ENCODE data around the gene PTPN3.

Gene PTPN3

DNA sequence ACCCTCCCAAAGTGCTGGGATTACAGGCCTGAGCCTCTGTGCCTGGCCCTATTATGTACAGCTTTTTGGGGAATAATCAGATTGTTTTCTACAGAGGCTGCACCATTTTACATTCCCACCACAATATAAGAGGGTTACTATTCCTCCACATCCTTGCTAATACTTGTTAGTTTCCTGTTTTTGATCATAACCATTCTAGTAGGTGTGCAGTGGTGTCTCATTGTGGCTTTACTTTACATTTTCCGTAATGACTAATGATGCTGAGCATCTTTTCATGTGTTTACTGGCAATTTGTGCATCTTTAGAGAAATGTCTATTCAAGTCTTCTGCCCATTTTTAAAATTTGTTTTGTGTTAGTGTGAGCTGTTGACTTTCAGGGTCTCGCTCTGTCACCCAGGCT is 18.3 kb downstream of the PTPN3 start:
- in situ Hi-C loops (cut with MboI; ENCODE audit: low pct_unique_long_range_greater_than_20kb, low sequenced_read_pairs): no loop called here
- DNase-seq: no peak

DNA sequence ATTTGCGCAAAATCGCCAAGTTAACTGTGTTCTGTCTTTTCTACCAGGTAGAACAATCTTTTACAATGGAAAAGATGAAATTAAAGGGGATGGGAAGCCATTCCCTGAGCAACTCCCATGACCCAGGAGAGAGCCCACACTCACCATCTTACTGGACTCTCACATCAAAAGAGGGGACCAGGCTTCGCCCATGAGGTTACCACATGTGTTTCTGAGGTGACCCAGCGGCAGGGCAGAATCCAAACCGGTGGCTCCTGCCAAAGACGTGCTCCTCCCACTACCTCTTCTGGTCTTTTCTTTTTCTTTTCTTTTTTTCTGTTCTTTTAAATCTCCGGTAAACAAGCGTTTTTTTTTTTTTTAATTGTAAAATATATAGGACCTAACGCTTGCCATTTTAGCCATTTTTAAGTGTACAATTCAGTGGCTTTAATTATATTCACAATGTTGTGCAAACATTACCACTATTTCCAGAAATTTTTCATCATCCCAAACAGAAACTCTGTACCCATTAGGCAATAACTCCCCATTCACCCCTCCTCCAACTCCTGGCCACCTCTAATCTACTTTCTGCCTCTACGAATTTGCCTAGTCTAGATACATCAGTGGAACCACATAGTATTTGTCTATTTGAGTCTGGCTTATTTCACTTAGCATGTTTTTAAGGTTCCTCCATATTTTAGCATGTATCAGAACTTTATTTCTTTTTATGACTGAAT is 19.3 kb downstream of the PTPN3 start:
- in situ Hi-C loops (cut with MboI; ENCODE audit: low pct_unique_long_range_greater_than_20kb, low sequenced_read_pairs): no loop called here
- DNase-seq: no peak

DNA sequence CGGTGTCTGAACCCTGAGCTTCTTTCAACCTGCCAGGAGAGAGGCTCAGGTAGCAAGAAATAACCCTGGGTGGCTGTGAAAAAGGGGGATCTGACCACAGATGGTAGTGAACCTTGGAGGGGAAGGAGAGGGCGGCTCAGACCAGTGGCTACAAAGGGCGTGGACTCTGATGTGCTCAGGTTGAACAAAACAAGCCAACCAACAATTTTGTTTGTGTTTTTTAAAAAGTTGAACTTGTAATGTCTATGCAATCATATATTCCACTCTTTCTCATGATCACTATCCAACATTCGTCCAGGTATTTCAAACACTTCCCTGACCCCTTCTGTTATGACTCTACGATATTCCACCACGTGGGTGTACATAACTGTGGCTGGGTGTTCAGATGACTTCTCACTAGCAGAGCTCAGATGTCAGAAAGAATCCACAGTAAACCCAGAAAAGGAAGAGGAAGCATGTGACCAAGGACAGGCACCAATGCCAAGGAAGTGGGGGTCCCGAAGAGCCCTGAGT is 20.0 kb downstream of the PTPN3 start:
- in situ Hi-C loops (cut with MboI; ENCODE audit: low pct_unique_long_range_greater_than_20kb, low sequenced_read_pairs): no loop called here

DNA sequence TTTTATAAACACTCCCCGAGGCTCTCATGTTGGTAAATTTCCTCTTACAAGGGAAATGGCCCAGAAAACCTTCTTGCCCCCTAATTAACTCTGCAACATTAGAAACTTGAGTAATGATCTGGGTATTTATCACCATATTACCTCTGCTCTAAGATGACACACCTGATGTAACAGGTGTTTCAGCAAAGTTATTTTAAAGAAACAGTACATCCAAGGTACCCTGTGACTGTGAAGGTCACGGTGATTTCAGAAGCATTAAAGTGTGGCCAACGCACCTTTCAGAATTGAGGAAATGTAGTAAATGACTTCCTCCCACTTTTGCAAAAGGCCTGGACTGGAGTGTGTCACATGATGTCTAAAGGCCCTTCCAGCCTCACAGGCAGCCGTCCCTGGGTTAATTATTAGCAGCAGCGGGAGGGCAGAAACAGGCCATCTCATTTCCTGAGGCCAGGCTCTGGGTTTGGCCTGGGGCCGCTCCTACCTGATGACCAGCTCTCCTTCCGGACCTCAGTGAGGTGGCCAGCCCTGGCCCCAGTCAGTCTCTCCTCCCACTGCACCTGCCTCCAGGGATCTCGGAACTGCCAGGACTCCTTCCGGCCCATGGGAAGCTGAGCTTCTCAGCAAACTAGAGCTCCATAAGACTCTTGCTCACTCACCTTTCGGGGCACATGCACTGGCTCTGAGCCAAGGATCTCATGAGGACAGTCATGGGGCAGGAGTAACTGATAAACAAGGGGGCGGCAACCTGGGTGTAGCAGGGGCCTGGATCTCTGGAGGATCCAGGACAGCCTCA is 20.7 kb downstream of the PTPN3 start:
- DNase-seq: no peak
- in situ Hi-C loops (cut with MboI; ENCODE audit: low pct_unique_long_range_greater_than_20kb, low sequenced_read_pairs): no loop called here

More for the DNA sequence above, 20.0 kb downstream of the PTPN3 start:
- no peak for DNase-seq

DNA sequence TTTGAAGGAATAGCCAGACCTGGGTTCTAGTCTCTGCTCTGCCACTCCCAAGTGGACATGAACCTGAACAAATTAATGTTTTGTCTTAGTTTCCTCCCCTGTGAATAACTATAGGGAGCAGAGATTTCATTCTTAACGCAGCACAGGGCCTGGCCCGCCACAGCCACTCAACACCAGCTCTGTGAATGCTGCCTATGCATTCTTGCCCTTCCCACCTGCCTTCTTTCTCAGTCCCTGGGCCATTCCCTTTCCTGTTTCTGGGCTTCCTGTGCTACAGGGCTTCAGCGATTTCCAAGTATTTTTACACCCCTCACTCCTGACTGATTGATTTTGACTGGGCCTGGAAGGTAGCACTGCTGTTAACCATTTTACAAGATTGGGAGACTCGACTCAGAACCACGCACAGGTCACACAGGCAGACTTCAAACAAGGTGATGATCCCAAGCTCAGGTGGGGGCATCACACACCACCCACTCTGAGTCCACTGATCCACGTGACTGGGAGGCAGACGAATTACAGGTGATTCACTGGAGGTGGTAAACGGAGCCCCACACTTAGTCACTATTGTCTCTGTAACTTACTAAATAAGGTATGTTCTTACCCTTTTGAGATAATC is 21.4 kb downstream of the PTPN3 start:
- DNase-seq: no peak
- in situ Hi-C loops (cut with MboI; ENCODE audit: low pct_unique_long_range_greater_than_20kb, low sequenced_read_pairs): no loop called here

DNA sequence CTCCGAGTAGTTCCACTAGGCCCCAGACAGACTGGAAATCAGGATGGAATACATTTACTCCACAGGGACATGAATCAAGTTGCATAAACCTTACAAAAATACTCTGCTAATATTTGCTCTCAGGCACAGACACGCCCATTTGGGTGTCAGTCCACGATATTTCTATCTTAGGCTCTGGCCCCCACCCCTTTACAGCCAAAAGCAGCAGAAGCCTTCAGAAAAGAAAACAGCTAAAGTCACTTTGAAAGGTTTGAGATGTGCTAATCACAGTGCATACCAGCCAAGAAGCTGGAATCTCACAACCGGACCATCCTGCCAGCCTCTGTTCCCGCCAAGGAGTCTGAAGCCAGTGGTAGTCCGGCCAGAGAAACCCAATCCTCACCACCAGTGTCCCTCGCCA is 22.6 kb downstream of the PTPN3 start:
- no peak for DNase-seq
- in situ Hi-C loops (cut with MboI; ENCODE audit: low pct_unique_long_range_greater_than_20kb, low sequenced_read_pairs): no loop called here

DNA sequence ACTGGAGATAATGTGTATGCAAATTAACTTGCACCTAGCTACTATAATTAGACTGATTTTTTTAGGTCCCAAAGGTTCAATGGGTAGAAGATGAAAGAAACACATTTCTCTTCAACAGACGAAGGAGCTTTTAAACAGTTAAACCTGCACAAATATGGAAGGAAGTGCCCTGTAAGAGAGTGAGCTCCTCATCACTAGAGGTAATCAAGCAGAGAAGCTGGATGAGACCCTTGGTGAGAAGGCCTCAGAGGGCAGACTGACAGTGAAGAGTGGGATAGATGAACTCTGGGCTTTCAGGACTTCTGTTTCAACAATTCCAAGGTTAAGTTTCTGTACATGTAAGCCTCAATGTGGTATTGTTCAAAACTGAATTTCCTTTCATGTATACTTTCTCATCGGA is 23.2 kb downstream of the PTPN3 start:
- in situ Hi-C loops (cut with MboI; ENCODE audit: low pct_unique_long_range_greater_than_20kb, low sequenced_read_pairs): no loop called here
- DNase-seq: no peak

DNA sequence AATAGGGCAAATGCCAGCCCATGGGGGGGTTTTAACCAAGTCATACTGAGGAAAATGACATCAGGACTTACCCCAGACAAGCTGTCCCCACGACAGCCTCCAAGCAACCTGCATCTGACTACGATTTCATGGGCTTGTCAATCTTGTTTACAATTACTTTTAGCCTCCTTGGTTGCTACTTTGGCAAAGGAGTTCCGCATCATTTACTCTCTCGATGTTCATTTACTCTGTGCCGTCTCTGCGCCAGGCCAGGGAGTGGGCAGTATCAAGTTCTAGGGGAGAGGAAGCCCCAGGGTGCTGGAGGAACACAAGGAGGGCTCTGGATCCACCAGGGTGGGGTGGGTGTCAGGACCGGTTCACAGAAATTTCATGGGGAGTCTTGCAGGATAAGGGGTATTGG is 23.9 kb downstream of the PTPN3 start:
- no peak for DNase-seq

DNA sequence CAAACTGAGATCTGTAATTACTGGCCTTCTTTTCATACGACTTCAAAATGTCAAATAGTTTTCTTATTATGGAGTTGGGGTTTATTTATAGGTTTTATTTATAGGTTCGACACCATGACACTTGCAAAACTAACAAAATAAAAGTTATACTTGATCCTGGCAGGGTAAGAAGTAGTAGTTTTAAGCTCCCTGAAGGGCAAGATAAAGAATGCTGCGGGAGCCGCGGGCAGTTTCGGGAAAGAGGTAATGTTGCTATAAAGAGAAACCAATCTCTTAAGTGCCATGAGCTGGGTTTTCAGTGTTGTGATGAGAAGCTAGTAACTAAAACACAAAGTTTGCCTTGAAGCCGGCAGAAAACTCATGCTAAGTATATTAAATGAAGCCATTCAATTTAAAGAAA is 24.8 kb downstream of the PTPN3 start:
- no peak for DNase-seq
- in situ Hi-C loops (cut with MboI; ENCODE audit: low pct_unique_long_range_greater_than_20kb, low sequenced_read_pairs): no loop called here

More for the DNA sequence above, 23.9 kb downstream of the PTPN3 start:
- in situ Hi-C loops (cut with MboI; ENCODE audit: low pct_unique_long_range_greater_than_20kb, low sequenced_read_pairs): no loop called here

DNA sequence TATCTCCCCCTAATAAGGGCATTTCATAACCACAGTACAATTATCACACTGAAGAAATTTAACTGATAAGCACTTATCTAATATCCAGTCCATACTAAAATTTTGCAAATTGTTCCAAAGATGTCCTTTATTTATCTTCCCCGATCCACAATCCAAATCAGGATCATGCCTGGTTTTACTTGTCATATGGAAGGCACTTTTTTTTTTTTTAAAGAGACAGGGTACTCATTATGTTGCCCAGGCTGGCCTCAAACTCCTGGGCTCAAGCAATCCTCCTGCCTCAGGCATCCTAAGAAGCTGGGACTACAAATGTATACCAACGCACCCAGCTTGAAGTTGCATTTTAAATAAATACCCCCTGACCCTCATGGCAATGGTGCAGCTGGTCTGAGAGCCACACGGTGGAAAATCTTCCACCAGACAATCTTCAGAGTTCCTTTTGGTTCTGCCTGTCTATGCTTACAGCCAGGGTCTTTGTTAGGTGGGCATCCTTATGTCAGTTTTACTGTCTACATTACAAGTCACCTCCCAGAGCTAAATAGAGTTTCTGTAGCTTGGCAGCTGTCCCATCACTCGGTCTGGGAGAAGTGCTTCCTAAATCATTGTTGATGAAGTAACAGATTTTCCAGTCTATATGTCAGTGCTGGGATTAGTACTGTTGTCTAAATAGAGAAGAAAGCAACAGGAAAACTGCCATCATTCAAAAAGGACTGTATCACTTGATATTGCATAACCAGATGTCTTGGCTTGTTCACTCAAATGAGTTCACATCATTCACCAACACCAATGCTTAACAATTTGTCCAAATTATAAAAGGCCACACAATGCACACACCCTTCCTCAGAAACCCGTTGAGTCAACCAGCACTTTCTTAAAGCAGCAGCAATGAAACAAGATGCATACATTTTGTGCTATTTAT is 26.4 kb downstream of the PTPN3 start:
- in situ Hi-C loops (cut with MboI; ENCODE audit: low pct_unique_long_range_greater_than_20kb, low sequenced_read_pairs): no loop called here
- DNase-seq: no peak

DNA sequence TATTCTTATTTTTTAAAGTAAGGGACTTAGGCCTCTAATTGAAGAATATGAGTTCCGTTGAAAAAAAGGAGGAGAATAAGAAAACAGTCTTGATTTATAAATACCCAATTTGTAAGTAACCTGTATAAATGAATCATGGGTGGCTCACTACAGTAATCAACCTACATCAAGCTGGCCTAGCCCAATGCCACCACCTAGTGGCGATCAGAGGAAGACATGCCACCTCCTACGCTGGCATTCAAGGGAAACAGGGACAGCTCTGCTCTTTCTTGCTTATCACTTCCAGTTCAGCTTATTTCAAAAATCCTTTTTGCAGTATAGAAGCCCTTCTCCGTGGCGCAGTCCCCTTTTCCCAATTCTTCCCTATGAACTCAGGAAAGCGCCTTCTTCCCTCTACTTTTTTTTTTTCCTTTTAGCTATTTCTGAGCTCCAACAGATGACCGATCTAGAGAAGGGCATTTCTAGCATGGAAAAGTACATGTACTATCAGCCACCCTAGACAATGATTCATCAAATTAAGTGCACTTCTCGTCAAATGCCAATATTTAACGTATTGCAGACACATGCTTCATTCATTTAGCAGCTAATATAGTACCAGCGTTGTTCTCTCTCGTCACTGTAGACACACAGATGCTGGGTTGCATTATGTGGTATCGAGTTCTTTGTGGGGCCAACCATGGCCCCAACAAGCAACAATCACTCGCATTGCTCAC is 28.3 kb downstream of the PTPN3 start:
- in situ Hi-C loops (cut with MboI; ENCODE audit: low pct_unique_long_range_greater_than_20kb, low sequenced_read_pairs): no loop called here
- DNase-seq: peak; percentile 87

DNA sequence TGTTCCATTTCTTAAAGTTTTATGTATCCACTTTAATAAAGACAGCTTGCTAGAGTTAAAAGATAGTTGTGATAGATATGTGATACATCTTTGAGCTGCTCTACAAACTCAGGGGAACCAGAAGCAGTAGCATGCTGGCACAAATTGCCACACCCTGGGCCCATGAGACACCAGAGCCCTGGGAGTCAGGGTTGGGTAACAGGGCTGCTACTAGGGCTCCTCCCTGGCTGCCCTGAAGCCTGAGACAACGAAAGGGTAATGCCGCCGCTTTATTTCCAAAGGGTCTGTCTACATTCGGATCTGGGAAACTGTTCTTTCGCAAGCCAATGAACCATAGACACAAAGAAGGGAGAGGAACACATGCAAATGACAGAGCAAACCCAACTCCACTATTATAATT is 29.2 kb downstream of the PTPN3 start:
- no peak for DNase-seq
- in situ Hi-C loops (cut with MboI; ENCODE audit: low pct_unique_long_range_greater_than_20kb, low sequenced_read_pairs): no loop called here

DNA sequence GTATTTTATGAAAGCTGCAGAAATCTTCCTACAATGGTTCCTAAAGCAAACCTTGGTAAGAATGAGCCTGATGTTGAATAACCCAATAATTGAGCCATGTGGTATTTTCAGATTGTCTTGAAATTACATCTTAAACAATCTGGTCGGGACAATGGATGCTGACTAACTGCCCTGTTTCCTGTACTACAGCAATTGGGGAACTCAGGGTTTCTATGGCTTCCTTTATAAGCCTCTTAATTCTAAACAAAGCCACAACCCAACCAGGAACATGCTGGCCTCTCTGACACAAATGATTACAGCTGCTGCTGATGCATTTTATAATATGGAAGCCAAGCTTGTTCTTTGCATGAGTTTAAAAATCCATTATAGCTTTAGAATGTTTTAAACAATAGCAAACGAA is 30.2 kb downstream of the PTPN3 start:
- DNase-seq: peak; percentile 87
- in situ Hi-C loops (cut with MboI; ENCODE audit: low pct_unique_long_range_greater_than_20kb, low sequenced_read_pairs): no loop called here

DNA sequence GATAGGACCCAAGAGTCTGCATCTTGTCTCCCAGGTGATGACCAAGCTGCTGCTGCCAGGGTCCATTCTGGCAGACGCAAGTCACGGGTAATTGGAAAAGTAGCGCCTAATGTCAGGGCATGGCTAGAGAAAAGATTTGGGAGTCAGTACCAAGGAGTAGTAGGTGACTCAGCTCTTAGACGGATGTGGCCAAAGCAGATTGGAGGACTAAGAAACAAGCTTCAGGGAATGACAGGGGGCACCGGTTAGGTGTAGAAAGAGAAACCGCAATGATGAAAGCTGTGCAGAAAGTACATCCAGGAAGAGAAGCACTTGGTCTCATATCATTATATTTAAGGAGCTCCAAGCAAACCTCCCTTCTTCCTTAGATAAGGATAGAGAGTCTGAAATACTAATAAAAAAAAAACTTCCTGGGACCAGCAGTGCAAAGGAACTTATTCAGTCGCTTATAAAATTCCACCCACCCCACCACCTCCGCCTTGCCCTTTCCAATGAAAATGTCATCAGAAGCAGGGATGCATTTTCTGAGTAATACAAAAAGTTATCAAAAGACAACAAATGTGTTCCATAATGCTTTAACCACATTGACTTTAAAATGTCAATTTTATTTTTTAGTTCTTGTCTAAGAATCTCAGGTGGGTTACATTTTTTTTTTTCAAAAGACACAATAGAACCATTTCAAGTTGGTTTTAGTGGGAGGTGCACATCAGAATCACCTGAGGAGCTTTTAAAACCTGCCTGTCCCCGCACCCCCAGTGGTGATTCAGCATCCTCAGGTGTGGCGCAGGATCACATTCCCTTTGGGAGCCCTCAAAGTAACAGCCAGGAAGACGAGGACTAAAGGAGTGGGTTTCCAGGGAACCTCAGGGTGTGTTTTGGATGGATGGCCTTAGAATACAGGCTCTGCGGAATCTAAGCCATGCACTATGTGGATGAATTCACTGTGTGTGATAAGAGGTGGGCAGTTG is 31.2 kb downstream of the PTPN3 start:
- in situ Hi-C loops (cut with MboI; ENCODE audit: low pct_unique_long_range_greater_than_20kb, low sequenced_read_pairs): no loop called here
- no peak for DNase-seq

DNA sequence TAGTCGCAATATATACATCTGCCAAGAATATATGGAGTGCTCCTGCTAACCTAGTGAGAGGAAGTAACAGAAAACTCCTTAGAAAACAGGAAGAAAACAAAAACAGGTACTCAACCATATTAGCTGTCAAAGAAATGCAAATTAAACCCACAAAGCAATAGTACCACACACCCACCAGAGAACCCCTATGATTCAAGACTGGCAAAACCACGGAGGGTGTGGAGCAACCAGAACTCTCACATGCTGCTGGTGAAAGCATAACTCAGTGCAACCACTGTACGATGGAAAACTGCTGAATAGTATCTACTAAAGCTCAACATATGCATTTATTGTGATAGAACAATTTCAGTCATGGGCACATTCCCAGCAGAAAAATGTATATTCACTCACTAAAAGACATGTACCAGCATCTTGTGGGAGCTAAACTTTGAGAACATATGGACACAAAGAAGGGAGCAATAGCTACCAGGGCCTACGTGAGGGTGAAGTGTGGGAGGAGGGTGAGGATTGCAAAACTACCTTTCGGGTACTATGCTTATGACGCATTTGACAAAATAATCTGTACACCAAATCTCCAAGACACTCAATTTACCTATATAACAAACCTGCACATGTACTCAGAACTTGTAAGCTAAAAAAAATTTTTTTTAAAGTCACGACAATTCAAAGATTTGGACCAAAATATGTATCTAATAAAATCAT is 34.0 kb downstream of the PTPN3 start:
- in situ Hi-C loops (cut with MboI; ENCODE audit: low pct_unique_long_range_greater_than_20kb, low sequenced_read_pairs): no loop called here
- DNase-seq: no peak

DNA sequence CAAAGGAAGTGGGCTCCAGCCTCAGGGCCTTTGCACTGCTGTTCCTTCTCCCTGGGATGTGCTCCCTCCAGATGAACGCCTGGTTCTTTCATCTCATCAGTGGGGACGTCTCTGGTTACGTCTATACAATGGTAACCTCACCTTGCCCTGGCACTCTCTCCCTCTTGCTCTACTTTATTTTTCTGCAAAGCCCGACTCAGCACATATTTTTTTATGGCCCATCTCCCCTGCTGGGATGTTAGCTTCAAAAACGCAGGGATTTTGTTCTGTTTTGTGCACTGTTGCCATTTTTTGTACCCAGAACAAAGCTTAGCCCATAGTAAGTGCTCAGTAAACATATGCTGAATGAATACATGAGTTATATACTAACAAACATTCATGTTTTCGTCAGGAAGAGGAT is 37.5 kb downstream of the PTPN3 start:
- in situ Hi-C loops (cut with MboI; ENCODE audit: low pct_unique_long_range_greater_than_20kb, low sequenced_read_pairs): no loop called here
- no peak for DNase-seq

DNA sequence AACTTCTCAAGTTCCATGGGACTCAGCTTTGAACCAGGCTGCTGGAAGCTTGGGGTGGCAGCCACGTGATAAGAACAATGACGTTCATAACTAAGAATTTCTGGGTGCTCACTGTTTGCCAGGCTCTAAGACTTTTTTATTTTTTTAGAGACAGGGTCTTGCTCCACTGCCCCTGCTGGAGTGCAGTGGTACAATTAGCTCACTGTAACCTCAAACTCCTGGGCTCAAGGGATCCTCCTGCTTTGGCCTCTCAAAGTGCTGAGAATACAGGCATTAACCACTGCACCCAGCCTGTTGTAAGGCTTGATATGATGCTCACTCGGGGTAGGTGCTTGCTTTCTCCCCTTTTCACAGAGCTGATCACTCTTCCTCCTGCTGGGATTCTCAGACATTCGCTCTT is 38.7 kb downstream of the PTPN3 start:
- DNase-seq: no peak
- in situ Hi-C loops (cut with MboI; ENCODE audit: low pct_unique_long_range_greater_than_20kb, low sequenced_read_pairs): no loop called here

Data from KBM-7 (cell line).